HCT116 (cell line): Measurements from ENCODE around the gene CD320. TPM values are rescaled to one million over a fixed set of nuclear protein-coding genes. Genes with fewer than 3 reads are reported as not detected.

Source experiments
- ATAC-seq: fragments of 200-7000 bp; cut with Tn5 transposase; 2 replicates; pipeline ENCODE4 v1.9.1; 2020; ENCODE audit warnings: mild to moderate bottlenecking, moderate library complexity
- BruUV-seq: library from RNA; stranded (reverse); fragments of 400-500 nt; replicated peaks from 2 replicates; lab custom pipeline; 2021; lab: Mats Ljungman, UMichigan
- CTCF ChIA-PET: fragments of 300-600 bp; sonication (Branson Sonifier 250); formaldehyde crosslinking; loops from one replicate; lab custom pipeline; 2021; ENCODE audit warnings: antibody characterized with exemption; lab: Charles Lee
- POLR2A ChIA-PET: fragments of 300-600, 350-600 bp; sonication (Branson Sonifier 250); formaldehyde crosslinking; loops from one replicate; lab custom pipeline; 2021; ENCODE audit warnings: antibody characterized with exemption; lab: Charles Lee
- RAD21 ChIA-PET, 2 experiments: fragments of 300-600 bp; sonication (Branson Sonifier 250); formaldehyde crosslinking; loops; one replicate each; lab custom pipeline; 2023; ENCODE audit warnings: low total read pairs in 2 of 2; ENCODE audit not compliant: uncharacterized antibody in 2 of 2, unreplicated experiment in 2 of 2, low non-redundant PET in 1 of 2; lab: Charles Lee
- DNase-seq: peaks from one replicate; pipeline ENCODE4 v3.0.0-alpha.2; 2010; ENCODE audit warnings: low read depth, low spot score
- H2AFZ ChIP-seq: fragments of 200-600 bp; shearing (Covaris generic), sonication (generic); 2 replicates; pipeline ENCODE4 v1.6.1; 2017; ENCODE audit warnings: low read depth, mixed run types, mixed read lengths, antibody characterized with exemption, low read length; ENCODE audit not compliant: poor library complexity, severe bottlenecking
- H3K27ac ChIP-seq: 2 replicates; pipeline ENCODE4 v1.5.1; 2012; ENCODE audit warnings: low read depth, low read length
- H3K27me3 ChIP-seq: fragments of 200-600 bp; sonication (generic); 2 replicates; pipeline ENCODE4 v1.6.1; 2016; ENCODE audit warnings: mixed run types, low read length, mixed read lengths; ENCODE audit not compliant: insufficient read depth
- H3K36me3 ChIP-seq, 2 experiments: fragments of 200-500 bp in 1 of 2; fragments of 200-600 bp in 1 of 2; sonication (Bioruptor generic) in 1 of 2; sonication (generic) in 1 of 2; 2 replicates each; pipeline versions ENCODE4 v1.5.1 to v1.6.1; 2014 to 2016; ENCODE audit warnings: low read length in 2 of 2, inconsistent platforms in 1 of 2, mixed read lengths in 1 of 2, mixed run types in 1 of 2; ENCODE audit not compliant: insufficient read depth in 2 of 2, control insufficient read depth in 1 of 2
- H3K4me1 ChIP-seq, 2 experiments: fragments of 200-600 bp in 1 of 2; sonication (generic) in 1 of 2; 2 replicates each; pipeline versions ENCODE4 v1.5.1 to v1.6.1; 2012 to 2017; ENCODE audit warnings: low read length in 2 of 2, inconsistent platforms in 1 of 2, mild to moderate bottlenecking in 1 of 2, mixed read lengths in 1 of 2, mixed run types in 1 of 2, moderate library complexity in 1 of 2; ENCODE audit not compliant: insufficient read depth in 2 of 2, control insufficient read depth in 1 of 2
- H3K4me2 ChIP-seq: fragments of 200-600 bp; sonication (generic); 2 replicates; pipeline ENCODE4 v1.6.1; 2017; ENCODE audit warnings: mixed run types, low read length, mixed read lengths
- H3K4me3 ChIP-seq, 2 experiments: fragments of 200-600 bp in 1 of 2; sonication (generic) in 1 of 2; replicated peaks in 1 of 2; 2 replicates each; pipeline ENCODE4 v1.5.1; 2011 to 2016; ENCODE audit warnings: low read length in 2 of 2, control low read depth in 1 of 2, low read depth in 1 of 2, mild to moderate bottlenecking in 1 of 2, mixed read lengths in 1 of 2, mixed run types in 1 of 2
- H3K79me2 ChIP-seq: fragments of 200-600 bp; sonication (generic); 2 replicates; pipeline ENCODE4 v1.6.1; 2017; ENCODE audit warnings: mild to moderate bottlenecking, mixed run types, low read length, moderate library complexity, mixed read lengths; ENCODE audit not compliant: insufficient read depth
- H3K9ac ChIP-seq: fragments of 200-600 bp; sonication (generic); 2 replicates; pipeline ENCODE4 v1.6.1; 2016; ENCODE audit warnings: low read length, mixed read lengths
- H3K9me2 ChIP-seq: fragments of 200-600 bp; sonication (generic), shearing (Covaris generic); 2 replicates; pipeline ENCODE4 v1.6.1; 2017; ENCODE audit warnings: mixed run types, mild to moderate bottlenecking, moderate library complexity; ENCODE audit not compliant: insufficient read depth
- H3K9me3 ChIP-seq, 2 experiments: fragments of 200-500 bp in 1 of 2; fragments of 200-600 bp in 1 of 2; sonication (Bioruptor generic) in 1 of 2; sonication (generic) in 1 of 2; 2 replicates each; pipeline ENCODE4 v1.6.1; 2014 to 2017; ENCODE audit warnings: low read length in 2 of 2, mixed read lengths in 2 of 2, inconsistent platforms in 1 of 2, low read depth in 1 of 2, mild to moderate bottlenecking in 1 of 2, mixed run types in 1 of 2, moderate library complexity in 1 of 2; ENCODE audit not compliant: control insufficient read depth in 1 of 2, insufficient read depth in 1 of 2
- H4K20me1 ChIP-seq: fragments of 200-600 bp; sonication (generic), shearing (Covaris generic); 2 replicates; pipeline ENCODE4 v1.6.1; 2017; ENCODE audit warnings: mixed run types, mild to moderate bottlenecking, moderate library complexity; ENCODE audit not compliant: insufficient read depth
- CBX3 ChIP-seq: IDR thresholded peaks from 2 replicates; pipeline ENCODE4 v1.6.1; 2012; ENCODE audit warnings: low read depth
- CEBPB ChIP-seq: IDR thresholded peaks from 2 replicates; pipeline ENCODE4 v1.6.1; 2012; ENCODE audit warnings: low read depth
- CTCF ChIP-seq, 3 experiments: fragments of 200-600 bp in 1 of 3; sonication (generic) in 1 of 3; IDR thresholded peaks in 2 of 3; conservative IDR thresholded peaks in 1 of 3; 2 replicates each; pipeline ENCODE4 v1.5.1; 2012 to 2017; ENCODE audit warnings: low read depth in 2 of 3, low read length in 2 of 3, antibody characterized with exemption in 1 of 3, borderline replicate concordance in 1 of 3, control low read depth in 1 of 3, mild to moderate bottlenecking in 1 of 3, mixed read lengths in 1 of 3, mixed run types in 1 of 3, moderate library complexity in 1 of 3; ENCODE audit not compliant: insufficient read depth in 1 of 3
- EGR1 ChIP-seq: IDR thresholded peaks from 2 replicates; pipeline ENCODE4 v1.6.1; 2012; ENCODE audit warnings: low read depth
- ELF1 ChIP-seq: IDR thresholded peaks from 2 replicates; pipeline ENCODE4 v1.6.1; 2012; ENCODE audit warnings: low read depth, borderline replicate concordance
- EZH2 ChIP-seq: fragments of 200-600 bp; sonication (generic); IDR thresholded peaks from 2 replicates; pipeline ENCODE4 v1.6.1; 2017; ENCODE audit warnings: antibody characterized with exemption, mixed run types
- EZH2phosphoT487 ChIP-seq: fragments of 200-600 bp; IDR thresholded peaks from 2 replicates; pipeline ENCODE4 v1.6.1; 2018; ENCODE audit warnings: antibody characterized with exemption, borderline replicate concordance
- JUND ChIP-seq: IDR thresholded peaks from 2 replicates; pipeline ENCODE4 v1.6.1; 2012
- POLR2AphosphoS5 ChIP-seq: IDR thresholded peaks from 2 replicates; pipeline ENCODE4 v1.6.1; 2011; ENCODE audit warnings: mild to moderate bottlenecking, low read depth, low read length, moderate library complexity
- RAD21 ChIP-seq: IDR thresholded peaks from 2 replicates; pipeline ENCODE4 v1.6.1; 2012; ENCODE audit warnings: low read depth, mild to moderate bottlenecking
- REST ChIP-seq: IDR thresholded peaks from 2 replicates; pipeline ENCODE4 v1.6.1; 2012; ENCODE audit warnings: low read depth
- SIN3A ChIP-seq: IDR thresholded peaks from 2 replicates; pipeline ENCODE4 v1.6.1; 2012; ENCODE audit warnings: low read depth
- SRF ChIP-seq: IDR thresholded peaks from 2 replicates; pipeline ENCODE4 v1.6.1; 2012; ENCODE audit warnings: low read depth
- TCF7L2 ChIP-seq: IDR thresholded peaks from 2 replicates; pipeline ENCODE4 v1.7.0; 2011; ENCODE audit warnings: borderline replicate concordance, inconsistent platforms; ENCODE audit not compliant: insufficient read depth, insufficient read length; ENCODE audit errors: extremely low read depth
- YY1 ChIP-seq: IDR thresholded peaks from 2 replicates; pipeline ENCODE4 v1.6.1; 2011; ENCODE audit warnings: low read length, low read depth, moderate library complexity, mild to moderate bottlenecking; ENCODE audit not compliant: insufficient replicate concordance; ENCODE audit errors: extremely low read depth
- ZNF274 ChIP-seq: fragments of 200-500 bp; sonication (Bioruptor generic); IDR thresholded peaks from 2 replicates; pipeline ENCODE4 v1.6.1; 2014; ENCODE audit warnings: mild to moderate bottlenecking, low read depth, low read length, inconsistent platforms
- intact Hi-C: fragments of 100-400 bp; cut with micrococcal nuclease; formaldehyde crosslinking; loops from 2 replicates; pipeline ENCODE4 v1.10.0; 2022
- total RNA-seq: library from RNA; stranded (reverse); gene quantifications from one replicate; pipeline ENCODE4 v1.2.1, GENCODE V29; 2021; ENCODE audit not compliant: unreplicated experiment
- TF ChIP-seq, protein P1 (sequence below): IDR thresholded peaks from 2 replicates; pipeline ENCODE4 v1.6.1; 2012
- TF ChIP-seq, protein P2 (sequence below): IDR thresholded peaks from 2 replicates; pipeline ENCODE4 v1.6.1; 2011; ENCODE audit warnings: mild to moderate bottlenecking, low read length, moderate library complexity; ENCODE audit not compliant: insufficient replicate concordance; ENCODE audit errors: extremely low read depth

Gene CD320
- total RNA-seq, 1 experiment from 2014 or later: 86.2 TPM

DNA sequence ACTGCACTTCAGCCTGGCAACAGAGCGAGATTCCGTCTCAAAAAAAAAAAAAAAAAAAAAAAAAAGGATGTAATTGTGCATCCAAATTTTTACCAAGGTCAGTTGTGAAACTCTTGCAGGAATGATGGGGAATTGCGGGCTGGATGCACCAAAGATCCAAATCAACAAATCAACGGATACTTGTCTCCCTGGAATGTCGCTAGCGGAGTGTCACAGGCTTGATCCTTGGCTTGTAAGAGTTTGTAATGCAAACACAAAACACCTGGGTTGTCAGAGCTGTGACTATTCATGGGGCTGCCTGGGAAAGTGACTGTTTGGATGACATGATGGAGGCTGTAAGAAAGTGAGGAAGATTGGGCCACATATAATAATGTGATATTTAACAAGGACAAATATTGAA lies 30.7 kb upstream of the CD320 start:
- no peaks in the 10 kb centered on the region for H3K9me3 ChIP-seq
- intact Hi-C loops: loop anchor here (10.0 kb wide), 1 partner anchor 184 kb away; no protein-coding TSS in a partner anchor
- H3K4me2 ChIP-seq: no peak overlapping the region
- H3K4me3 ChIP-seq: no peak overlapping the region
- no peak overlapping the region for H3K27ac ChIP-seq
- H3K27me3 ChIP-seq: no peaks in the 10 kb centered on the region
- no peaks in the 10 kb centered on the region for H4K20me1 ChIP-seq
- H2AFZ ChIP-seq: no peak overlapping the region
- POLR2A ChIA-PET: no interaction called here
- H3K79me2 ChIP-seq: peaks cover 6% of the 10 kb centered on the region
- peaks cover 19 to 40% of the 10 kb centered on the region in 2 experiments for H3K4me1 ChIP-seq
- H3K36me3 ChIP-seq: no peaks in the 10 kb centered on the region
- H3K9ac ChIP-seq: no peak overlapping the region
- TF ChIP-seq ELF1 (no peak), SRF (no peak), SIN3A (no peak), EGR1 (no peak), CEBPB (no peak), EZH2phosphoT487 (no peak), CTCF (IDR thresholded peaks at IDR 0.05 in 2 of 3, conservative IDR thresholded peaks at IDR 0.05 in 1 of 3; ENCODE audit: borderline replicate concordance in 1 of 3, insufficient read depth in 1 of 3, low read depth in 2 of 3, low read length in 2 of 3) (no peak), RAD21 (no peak), EZH2 (no peak), ZNF274 (no peak), YY1 (no peak), CBX3 (no peak), JUND (no peak), POLR2AphosphoS5 (no peak), REST (no peak), TCF7L2 (no peak)
- TF ChIP-seq, protein P1, sequence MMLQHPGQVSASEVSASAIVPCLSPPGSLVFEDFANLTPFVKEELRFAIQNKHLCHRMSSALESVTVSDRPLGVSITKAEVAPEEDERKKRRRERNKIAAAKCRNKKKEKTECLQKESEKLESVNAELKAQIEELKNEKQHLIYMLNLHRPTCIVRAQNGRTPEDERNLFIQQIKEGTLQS: no peak
- TF ChIP-seq, protein P2, sequence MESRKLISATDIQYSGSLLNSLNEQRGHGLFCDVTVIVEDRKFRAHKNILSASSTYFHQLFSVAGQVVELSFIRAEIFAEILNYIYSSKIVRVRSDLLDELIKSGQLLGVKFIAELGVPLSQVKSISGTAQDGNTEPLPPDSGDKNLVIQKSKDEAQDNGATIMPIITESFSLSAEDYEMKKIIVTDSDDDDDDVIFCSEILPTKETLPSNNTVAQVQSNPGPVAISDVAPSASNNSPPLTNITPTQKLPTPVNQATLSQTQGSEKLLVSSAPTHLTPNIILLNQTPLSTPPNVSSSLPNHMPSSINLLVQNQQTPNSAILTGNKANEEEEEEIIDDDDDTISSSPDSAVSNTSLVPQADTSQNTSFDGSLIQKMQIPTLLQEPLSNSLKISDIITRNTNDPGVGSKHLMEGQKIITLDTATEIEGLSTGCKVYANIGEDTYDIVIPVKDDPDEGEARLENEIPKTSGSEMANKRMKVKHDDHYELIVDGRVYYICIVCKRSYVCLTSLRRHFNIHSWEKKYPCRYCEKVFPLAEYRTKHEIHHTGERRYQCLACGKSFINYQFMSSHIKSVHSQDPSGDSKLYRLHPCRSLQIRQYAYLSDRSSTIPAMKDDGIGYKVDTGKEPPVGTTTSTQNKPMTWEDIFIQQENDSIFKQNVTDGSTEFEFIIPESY: no peak
- TF ChIP-seq, all 23 proteins: peak for 0
- DNase-seq (no peak), ATAC-seq (no peak)
- no peaks in the 10 kb centered on the region for H3K9me2 ChIP-seq
- ChIA-PET RAD21 (no interaction called here), CTCF (no interaction called here)
- no TSS peak for BruUV-seq
